Hepatocyte (in vitro differentiated cells): ENCODE measurements around the gene VAV2. TPM values are rescaled to one million over a fixed set of nuclear protein-coding genes. Genes with fewer than 3 reads are reported as not detected.

Experiments
- DNase-seq: peaks from one replicate; pipeline ENCODE4 v3.0.0-alpha.2; 2016; ENCODE audit warnings: low spot score
- H2AFZ ChIP-seq: fragments of 200-600 bp; sonication (generic); 2 replicates; pipeline ENCODE4 v1.6.0; 2016; ENCODE audit warnings: antibody characterized with exemption, mild to moderate bottlenecking
- H3K27ac ChIP-seq: fragments of 200-600 bp; sonication (generic); 2 replicates; pipeline ENCODE4 v1.5.1; 2016; ENCODE audit warnings: mild to moderate bottlenecking
- H3K27me3 ChIP-seq: fragments of 200-600 bp; sonication (generic); 2 replicates; pipeline ENCODE4 v1.6.1; 2016
- H3K36me3 ChIP-seq: fragments of 200-600 bp; sonication (generic); replicated peaks from 2 replicates; pipeline ENCODE4 v1.5.1; 2016; ENCODE audit warnings: low read depth; ENCODE audit not compliant: insufficient read depth
- H3K4me1 ChIP-seq: fragments of 200-600 bp; sonication (generic); 2 replicates; pipeline ENCODE4 v1.5.1; 2016; ENCODE audit warnings: mild to moderate bottlenecking, moderate library complexity; ENCODE audit not compliant: insufficient read depth
- H3K4me2 ChIP-seq: fragments of 200-600 bp; sonication (generic); 2 replicates; pipeline ENCODE4 v1.6.0; 2016
- H3K4me3 ChIP-seq: fragments of 200-600 bp; sonication (generic); 2 replicates; pipeline ENCODE4 v1.5.1; 2016; ENCODE audit warnings: mild to moderate bottlenecking
- H3K79me2 ChIP-seq: fragments of 200-600 bp; sonication (generic); 2 replicates; pipeline ENCODE4 v1.6.0; 2017; ENCODE audit warnings: mild to moderate bottlenecking
- H3K9me2 ChIP-seq: fragments of 200-600 bp; sonication (generic); replicated peaks from 2 replicates; pipeline ENCODE4 v1.6.0; 2017; ENCODE audit warnings: mild to moderate bottlenecking; ENCODE audit not compliant: insufficient read depth
- H3K9me3 ChIP-seq: fragments of 200-600 bp; sonication (generic); 2 replicates; pipeline ENCODE4 v1.5.1; 2016; ENCODE audit warnings: low read depth, mild to moderate bottlenecking
- H4K20me1 ChIP-seq: fragments of 200-600 bp; sonication (generic); 2 replicates; pipeline ENCODE4 v1.6.0; 2016; ENCODE audit warnings: mild to moderate bottlenecking; ENCODE audit not compliant: insufficient read depth, poor library complexity, severe bottlenecking
- CTCF ChIP-seq: fragments of 200-600 bp; sonication (generic); IDR thresholded peaks from 2 replicates; pipeline ENCODE4 v1.5.1; 2016; ENCODE audit warnings: antibody characterized with exemption, mild to moderate bottlenecking; ENCODE audit not compliant: poor library complexity
- EZH2 ChIP-seq: fragments of 200-600 bp; sonication (generic); IDR thresholded peaks from 2 replicates; pipeline ENCODE4 v1.6.1; 2016; ENCODE audit warnings: antibody characterized with exemption, mild to moderate bottlenecking, borderline replicate concordance
- EZH2phosphoT487 ChIP-seq: fragments of 200-600 bp; sonication (generic); IDR thresholded peaks from one replicate; pipeline ENCODE4 v1.6.1; 2018; ENCODE audit warnings: antibody characterized with exemption, mild to moderate bottlenecking, low read depth, moderate library complexity; ENCODE audit not compliant: unreplicated experiment, severe bottlenecking
- WGBS: methylation state at CpG from one replicate; pipeline ENCODE4 v1.1.6; 2016; ENCODE audit warnings: low lambda C conversion rate; ENCODE audit errors: missing lambda C conversion rate; 5-methylcytosine and 5-hydroxymethylcytosine counted together
- polyA plus RNA-seq: library from polyadenylated mRNA; unstranded; fragments of >200 nt; fragmentation: Nextera tagmentation; extraction: Ambion mirVana; gene quantifications from 2 replicates; pipeline ENCODE4 v1.2.1, GENCODE V29; 2016
- total RNA-seq: library from RNA; depleted of rRNA; stranded (reverse); fragments of >200 nt; gene quantifications from 2 replicates; pipeline ENCODE4 v1.2.3, GENCODE V29; 2014

Gene VAV2
- total and polyA plus RNA-seq, 2 experiments from 2014 or later: 24.9 to 27.7 TPM

GRCh38 chr9:133841167-133841812 is 150.8 kb downstream of the VAV2 start:
- H3K36me3 ChIP-seq: no peaks in the 10 kb centered on the region
- H3K79me2 ChIP-seq: peaks cover 21% of the 10 kb centered on the region
- no peak overlapping the region for H3K4me2 ChIP-seq
- no peak overlapping the region for H2AFZ ChIP-seq
- no peak for DNase-seq
- no peak overlapping the region for H3K27ac ChIP-seq
- H3K4me3 ChIP-seq: no peak overlapping the region
- H4K20me1 ChIP-seq: peaks cover 15% of the 10 kb centered on the region
- 95% methylated on average over 10 of the region's 10 CpGs for WGBS
- H3K4me1 ChIP-seq: peaks cover 28% of the 10 kb centered on the region
- no peaks in the 10 kb centered on the region for H3K9me3 ChIP-seq
- TF ChIP-seq EZH2 (no peak), CTCF (no peak), EZH2phosphoT487 (no peak)
- H3K9me2 ChIP-seq: no peaks in the 10 kb centered on the region
- no peaks in the 10 kb centered on the region for H3K27me3 ChIP-seq

- Histone ChIP-seq H3K27me3 (no peaks in the 10 kb centered on the region), H3K4me2 (peak overlapping the region; percentile 48), H2AFZ (no peak overlapping the region), H3K79me2 (peaks cover 30% of the 10 kb centered on the region), H3K9me2 (no peaks in the 10 kb centered on the region), H3K27ac (peak overlapping the region; percentile 81), H3K9me3 (no peaks in the 10 kb centered on the region), H3K4me3 (no peak overlapping the region), H3K4me1 (peaks cover 25% of the 10 kb centered on the region), H3K36me3 (no peaks in the 10 kb centered on the region), H4K20me1 (peaks cover 15% of the 10 kb centered on the region)
- DNase-seq: peak; percentile 69
- WGBS: 27% methylated on average over 14 of the region's 15 CpGs
- TF ChIP-seq CTCF: no peak
- no peak for TF ChIP-seq EZH2phosphoT487
- no peak for TF ChIP-seq EZH2
Observed at GRCh38 chr9:133839822-133840329, 152.2 kb downstream of the VAV2 start.

GRCh38 chr9:133838859-133839507 is 153.1 kb downstream of the VAV2 start:
- 94% methylated on average over 4 of the region's 5 CpGs for WGBS
- Histone ChIP-seq H4K20me1 (peaks cover 15% of the 10 kb centered on the region), H2AFZ (no peak overlapping the region), H3K79me2 (peaks cover 30% of the 10 kb centered on the region), H3K4me3 (no peak overlapping the region), H3K9me3 (no peaks in the 10 kb centered on the region), H3K36me3 (no peaks in the 10 kb centered on the region), H3K4me2 (no peak overlapping the region), H3K9me2 (no peaks in the 10 kb centered on the region), H3K27me3 (no peaks in the 10 kb centered on the region), H3K4me1 (peaks cover 18% of the 10 kb centered on the region), H3K27ac (peak overlapping the region; percentile 81)
- no peak for DNase-seq
- TF ChIP-seq EZH2: no peak
- TF ChIP-seq EZH2phosphoT487: no peak
- TF ChIP-seq CTCF: no peak
